Measurements from ENCODE around the gene STYXL1.

GRCh38 chr7:75963381-75963995 is 84.3 kb downstream of the STYXL1 start:
- TF ChIP-seq POLR2AphosphoS5 (IDR thresholded peaks at IDR 0.05; ENCODE audit: low read depth) (no peak), CTCF (IDR thresholded peaks at IDR 0.05; ENCODE audit: insufficient read depth, low read length) (no peak), REST (IDR thresholded peaks at IDR 0.05; ENCODE audit: insufficient replicate concordance, low read depth) (no peak), GABPA (IDR thresholded peaks at IDR 0.05; ENCODE audit: low read depth) (no peak), SPI1 (IDR thresholded peaks at IDR 0.05; ENCODE audit: borderline replicate concordance, low read depth) (no peak)
